A549 (cell line): Measurements from ENCODE around the gene RBPJ.

Experiments
- CEBPB ChIP-seq, 2 experiments: fragments of >200 bp in 1 of 2; sonication (Bioruptor Twin) in 1 of 2; formaldehyde crosslinking in 1 of 2; IDR thresholded peaks; 2 replicates each; pipeline ENCODE4 v1.6.1; 2012 to 2016
- CHD4 ChIP-seq: fragments of 200-600 bp; sonication (generic); IDR thresholded peaks from 2 replicates; pipeline ENCODE4 v1.6.1; 2016; ENCODE audit warnings: antibody characterized with exemption, mild to moderate bottlenecking, borderline replicate concordance
- CTCF ChIP-seq: fragments of >200 bp; sonication (Bioruptor Twin); formaldehyde crosslinking; IDR thresholded peaks from 3 replicates; pipeline ENCODE4 v1.5.1; 2016
- HDAC2 ChIP-seq: fragments of 200-600 bp; sonication (generic); IDR thresholded peaks from 2 replicates; pipeline ENCODE4 v1.6.1; 2016
- JUNB ChIP-seq: fragments of >200 bp; sonication (Bioruptor Twin); formaldehyde crosslinking; IDR thresholded peaks from 2 replicates; pipeline ENCODE4 v1.6.1; 2016
- RFX5 ChIP-seq: fragments of 450-650 bp; IDR thresholded peaks from 2 replicates; pipeline ENCODE4 v1.7.1; 2014; ENCODE audit warnings: antibody characterized with exemption, mild to moderate bottlenecking, moderate library complexity
- SREBF2 ChIP-seq: fragments of 450-650 bp; IDR thresholded peaks from 2 replicates; pipeline ENCODE4 v1.6.1; 2014; ENCODE audit warnings: mild to moderate bottlenecking, moderate library complexity
- USF2 ChIP-seq: fragments of 450-650 bp; IDR thresholded peaks from 2 replicates; pipeline ENCODE4 v1.6.1; 2014; ENCODE audit warnings: antibody characterized with exemption

GRCh38 chr4:26349496-26349895, 28.7 kb downstream of the RBPJ start:
- no peak for TF ChIP-seq USF2
- TF ChIP-seq CHD4: no peak
- no peak for TF ChIP-seq CEBPB (IDR thresholded peaks at IDR 0.05)
- TF ChIP-seq RFX5: no peak
- no peak for TF ChIP-seq SREBF2
- TF ChIP-seq CTCF: no peak
- TF ChIP-seq HDAC2: no peak
- no peak for TF ChIP-seq JUNB
